Keratinocyte (primary cell): ENCODE measurements around the gene ADAMTS17. TPM values are rescaled to one million over a fixed set of nuclear protein-coding genes. Genes with fewer than 3 reads are reported as not detected.

Source experiments
- DNase-seq: peaks from one replicate; pipeline ENCODE4 v3.0.0-alpha.2; 2011; ENCODE audit warnings: low read depth, missing footprints, low spot score
- FAIRE-seq: peaks from 2 replicates; lab custom pipeline; 2011; peaks lifted over from hg19 to GRCh38; lab: Jason Lieb, UNC
- H2AFZ ChIP-seq: 2 replicates; pipeline ENCODE4 v1.6.0; 2012; ENCODE audit warnings: low read length, control low read depth, inconsistent platforms; ENCODE audit not compliant: control insufficient read depth
- H3K27ac ChIP-seq: 2 replicates; pipeline ENCODE4 v1.5.1; 2011; ENCODE audit warnings: low read length; ENCODE audit not compliant: control insufficient read depth, insufficient read depth
- H3K27me3 ChIP-seq: 3 replicates; pipeline ENCODE4 v1.6.0; 2011; ENCODE audit warnings: low read length; ENCODE audit not compliant: control insufficient read depth, insufficient read depth; ENCODE audit errors: extremely low read depth
- H3K36me3 ChIP-seq, 2 experiments: 2 replicates in 1 of 2; 3 replicates in 1 of 2; pipeline ENCODE4 v1.5.1; 2011; ENCODE audit warnings: low read length in 2 of 2, mild to moderate bottlenecking in 1 of 2; ENCODE audit not compliant: control insufficient read depth in 2 of 2, insufficient read depth in 2 of 2; ENCODE audit errors: extremely low read depth in 1 of 2
- H3K4me1 ChIP-seq: 3 replicates; pipeline ENCODE4 v1.5.1; 2011; ENCODE audit warnings: low read length; ENCODE audit not compliant: control insufficient read depth, insufficient read depth; ENCODE audit errors: extremely low read depth
- H3K4me2 ChIP-seq: 3 replicates; pipeline ENCODE4 v1.6.0; 2011; ENCODE audit warnings: low read depth, low read length; ENCODE audit not compliant: control insufficient read depth, insufficient read depth; ENCODE audit errors: extremely low read depth
- H3K4me3 ChIP-seq, 3 experiments: fragments of 200-600 bp in 1 of 3; sonication (generic) in 1 of 3; 2 replicates in 2 of 3; 3 replicates in 1 of 3; pipeline ENCODE4 v1.5.1; 2011 to 2016; ENCODE audit warnings: low read length in 3 of 3, mild to moderate bottlenecking in 3 of 3, control low read depth in 2 of 3, inconsistent platforms in 1 of 3, low read depth in 1 of 3, mixed read lengths in 1 of 3, mixed run types in 1 of 3, moderate library complexity in 1 of 3; ENCODE audit not compliant: control insufficient read depth in 2 of 3, insufficient read depth in 2 of 3; ENCODE audit errors: extremely low read depth in 1 of 3
- H3K79me2 ChIP-seq: 2 replicates; pipeline ENCODE4 v1.6.0; 2012; ENCODE audit warnings: low read length; ENCODE audit not compliant: control insufficient read depth, insufficient read depth
- H3K9ac ChIP-seq: 3 replicates; pipeline ENCODE4 v1.6.0; 2011; ENCODE audit warnings: low read length; ENCODE audit not compliant: control insufficient read depth, insufficient read depth; ENCODE audit errors: extremely low read depth
- H3K9me1 ChIP-seq: 3 replicates; pipeline ENCODE4 v1.6.0; 2011; ENCODE audit warnings: low read length; ENCODE audit not compliant: control insufficient read depth, insufficient read depth; ENCODE audit errors: extremely low read depth
- H3K9me3 ChIP-seq: 2 replicates; pipeline ENCODE4 v1.5.1; 2012; ENCODE audit warnings: low read depth, low read length; ENCODE audit not compliant: control insufficient read depth
- H4K20me1 ChIP-seq: 3 replicates; pipeline ENCODE4 v1.6.0; 2011; ENCODE audit warnings: low read length; ENCODE audit not compliant: control insufficient read depth, insufficient read depth; ENCODE audit errors: extremely low read depth
- CTCF ChIP-seq, 3 experiments: IDR thresholded peaks in 1 of 3; conservative IDR thresholded peaks in 1 of 3; optimal IDR thresholded peaks in 1 of 3; 2 replicates in 2 of 3; 3 replicates in 1 of 3; pipeline versions ENCODE3 to v1.5.1; 2011; ENCODE audit warnings: low read length in 3 of 3, mild to moderate bottlenecking in 3 of 3, moderate library complexity in 2 of 3, control low read depth in 1 of 3, inconsistent platforms in 1 of 3; ENCODE audit not compliant: insufficient read depth in 2 of 3; ENCODE audit errors: extremely low read depth in 1 of 3
- EZH2 ChIP-seq: IDR thresholded peaks from one replicate; pipeline ENCODE4 v1.6.1; 2012; ENCODE audit warnings: inconsistent platforms, mild to moderate bottlenecking, low read length, moderate library complexity
- dilution Hi-C: fragments of 300-500 bp; cut with MboI; formaldehyde crosslinking; loops from one replicate; pipeline ENCODE4 v1.7.0; 2020; ENCODE audit warnings: low sequenced_read_pairs; ENCODE audit not compliant: extremely low pct_ligation_motif_present
- polyA plus RNA-seq, 5 experiments: library from polyadenylated mRNA; depleted of rRNA in 3 of 5; stranded (reverse) in 3 of 5; stranded (forward) in 1 of 5; unstranded in 1 of 5; fragments of >200 nt; gene quantifications; 1 replicate in 1 of 5; 2 replicates in 3 of 5; 3 replicates in 1 of 5; pipeline versions ENCODE4 v1.2.1 to v1.2.3, GENCODE V29; 2011 to 2012; ENCODE audit warnings: missing spikeins in 2 of 5, low read depth in 1 of 5, low replicate concordance in 1 of 5

The ADAMTS17 gene
- polyA plus RNA-seq, 1 donor (not counting 4 experiments of a cell fraction or from before 2014, with no cell fraction given) = 0.18 TPM

GRCh38 chr15:100083572-100083971 is 258.2 kb downstream of the ADAMTS17 start:
- no peaks in the 10 kb centered on the region for H3K79me2 ChIP-seq
- no peaks in the 10 kb centered on the region for H4K20me1 ChIP-seq
- no peaks in the 10 kb centered on the region for H3K9me1 ChIP-seq
- peaks cover 34% of the 10 kb centered on the region for H3K27me3 ChIP-seq
- TF ChIP-seq EZH2 (no peak), CTCF (optimal IDR thresholded peaks at IDR 0.05 in 1 of 3, IDR thresholded peaks at IDR 0.05 in 1 of 3, conservative IDR thresholded peaks at IDR 0.05 in 1 of 3; ENCODE audit: extremely low read depth in 1 of 3, insufficient read depth in 2 of 3, low read length in 3 of 3) (no peak)
- H3K9me3 ChIP-seq = no peaks in the 10 kb centered on the region
- no peak for FAIRE-seq
- H3K9ac ChIP-seq = no peak overlapping the region
- H3K27ac ChIP-seq = no peak overlapping the region
- H2AFZ ChIP-seq = no peak overlapping the region
- DNase-seq = no peak
- peaks cover 9% of the 10 kb centered on the region for H3K4me1 ChIP-seq
- no peak overlapping the region for H3K4me2 ChIP-seq
- no peak overlapping the region for H3K4me3 ChIP-seq
- dilution Hi-C loops = no loop called here
- no peaks in the 10 kb centered on the region for H3K36me3 ChIP-seq

- H3K79me2 ChIP-seq = no peaks in the 10 kb centered on the region
- DNase-seq (no peak), FAIRE-seq (no peak)
- peaks cover 34% of the 10 kb centered on the region for H3K27me3 ChIP-seq
- no peak overlapping the region for H3K27ac ChIP-seq
- H3K4me3 ChIP-seq = no peak overlapping the region
- H2AFZ ChIP-seq = no peak overlapping the region
- H3K9me1 ChIP-seq = no peaks in the 10 kb centered on the region
- H3K4me2 ChIP-seq = no peak overlapping the region
- no peak overlapping the region for H3K9ac ChIP-seq
- TF ChIP-seq CTCF (optimal IDR thresholded peaks at IDR 0.05 in 1 of 3, IDR thresholded peaks at IDR 0.05 in 1 of 3, conservative IDR thresholded peaks at IDR 0.05 in 1 of 3; ENCODE audit: extremely low read depth in 1 of 3, insufficient read depth in 2 of 3, low read length in 3 of 3) (no peak), EZH2 (no peak)
- dilution Hi-C loops = no loop called here
- H4K20me1 ChIP-seq = no peaks in the 10 kb centered on the region
- H3K9me3 ChIP-seq = no peaks in the 10 kb centered on the region
- H3K36me3 ChIP-seq = no peaks in the 10 kb centered on the region
- H3K4me1 ChIP-seq = peaks cover 12% of the 10 kb centered on the region
Measured at GRCh38 chr15:100082761-100083402, 258.9 kb downstream of the ADAMTS17 start.
